CD4-positive, alpha-beta T cell (primary cell): ENCODE data around the gene INSRR. TPM values are rescaled to one million over a fixed set of nuclear protein-coding genes. Genes with fewer than 3 reads are reported as not detected.
A peak's percentile ranks its signal among the peaks of the same experiment; 100 is the strongest.

Source experiments
- ATAC-seq: fragments of 200-7000 bp; cut with Tn5 transposase; one replicate; pipeline ENCODE4 v1.10.0; 2022; ENCODE audit warnings: mild to moderate bottlenecking; ENCODE audit not compliant: poor library complexity
- CTCF ChIA-PET: fragments of 350-600 bp; sonication (Branson Sonifier 250); formaldehyde crosslinking; loops from one replicate; lab custom pipeline; 2021; ENCODE audit warnings: antibody characterized with exemption, inconsistent platforms; lab: Charles Lee
- POLR2A ChIA-PET: fragments of 350-600 bp; sonication (Branson Sonifier 250); formaldehyde crosslinking; loops from one replicate; lab custom pipeline; 2021; ENCODE audit warnings: antibody characterized with exemption, inconsistent platforms; lab: Charles Lee
- DNase-seq, 14 experiments: peaks; one replicate each; pipeline ENCODE4 v3.0.0-alpha.2; 2013 to 2020; ENCODE audit warnings: mixed read lengths in 2 of 14
- H3K27ac ChIP-seq, 2 donors: one replicate each; pipeline versions ENCODE4 v1.5.1 to v1.7.0; 2013; ENCODE audit warnings: low read length in 2 of 2, low read depth in 1 of 2, mild to moderate bottlenecking in 1 of 2
- H3K27me3 ChIP-seq, 2 experiments: 1 replicate in 1 of 2; 2 replicates in 1 of 2; pipeline versions ENCODE4 v1.6.1 to v1.7.0; 2013; ENCODE audit warnings: low read length in 2 of 2, control low read depth in 1 of 2, mild to moderate bottlenecking in 1 of 2, moderate library complexity in 1 of 2; ENCODE audit not compliant: insufficient read depth in 2 of 2, control insufficient read depth in 1 of 2
- H3K36me3 ChIP-seq: one replicate; pipeline ENCODE4 v1.6.1; 2013; ENCODE audit warnings: low read length, control low read depth; ENCODE audit not compliant: insufficient read depth
- H3K4me1 ChIP-seq: one replicate; pipeline ENCODE4 v1.6.1; 2013; ENCODE audit warnings: low read length, control low read depth; ENCODE audit not compliant: insufficient read depth
- H3K4me3 ChIP-seq: one replicate; pipeline ENCODE4 v1.5.1; 2013; ENCODE audit warnings: mild to moderate bottlenecking, low read length, moderate library complexity
- H3K9me3 ChIP-seq, 2 experiments: 1 replicate in 1 of 2; 2 replicates in 1 of 2; pipeline versions ENCODE4 v1.6.1 to v1.7.0; 2013; ENCODE audit warnings: low read length in 2 of 2, mild to moderate bottlenecking in 2 of 2, control low read depth in 1 of 2, moderate library complexity in 1 of 2; ENCODE audit not compliant: control insufficient read depth in 1 of 2, insufficient read depth in 1 of 2
- H3K27ac Mint-ChIP-seq: one replicate; pipeline ENCODE4 v1.8.0; 2020; ENCODE audit warnings: mixed read lengths
- H3K27me3 Mint-ChIP-seq: one replicate; pipeline ENCODE4 v1.8.0; 2021; ENCODE audit warnings: mixed read lengths
- H3K36me3 Mint-ChIP-seq: one replicate; pipeline ENCODE4 v1.8.0; 2021; ENCODE audit warnings: low read depth, mixed read lengths
- H3K4me1 Mint-ChIP-seq: one replicate; pipeline ENCODE4 v1.8.0; 2021; ENCODE audit warnings: low read depth, mixed read lengths
- H3K4me3 Mint-ChIP-seq: one replicate; pipeline ENCODE4 v1.8.0; 2020; ENCODE audit warnings: mild to moderate bottlenecking, mixed read lengths
- H3K9me3 Mint-ChIP-seq: one replicate; pipeline ENCODE4 v1.8.0; 2020; ENCODE audit warnings: mixed read lengths
- CTCF ChIP-seq: fragments of 200-600 bp; IDR thresholded peaks from one replicate; pipeline ENCODE4 v1.8.0; 2022; ENCODE audit warnings: antibody characterized with exemption, mild to moderate bottlenecking
- intact Hi-C, 2 experiments: fragments of 100-400 bp; cut with DNase I in 1 of 2; cut with micrococcal nuclease in 1 of 2; formaldehyde crosslinking; loops; one replicate each; pipeline versions ENCODE4 v1.15.1 to v1.9.0; 2023 to 2025; cut with DNase I, micrococcal nuclease
- total RNA-seq, 174 experiments: library from RNA in 2 of 174; stranded (reverse) in 2 of 174; gene quantifications; one replicate each; pipeline ENCODE4 v1.2.3 and lab custom pipeline; 2021 to 2026

INSRR gene
- total RNA-seq, 2 experiments from 2014 or later: not detected

GRCh38 chr1:156844102-156844501, 14.8 kb downstream of the INSRR start:
- ATAC-seq: no peak
- CTCF ChIA-PET: interaction anchor here (1.2 kb wide), 1 partner anchor 16 kb away, joined by 7 read pairs; no protein-coding TSS in a partner anchor
- no peak for TF ChIP-seq CTCF
- intact Hi-C loops: no loop called here
- H3K36me3 ChIP-seq: no peaks in the 10 kb centered on the region
- H3K27ac ChIP-seq: no peak overlapping the region
- Mint-ChIP-seq H3K36me3 (no peaks in the 10 kb centered on the region), H3K9me3 (no peaks in the 10 kb centered on the region), H3K27me3 (peaks cover 82% of the 10 kb centered on the region), H3K4me1 (peaks cover 45% of the 10 kb centered on the region), H3K27ac (no peak overlapping the region), H3K4me3 (peak overlapping the region; percentile 67)
- peaks cover 0 to 18% of the 10 kb centered on the region in 2 experiments for H3K9me3 ChIP-seq
- peaks cover 39 to 49% of the 10 kb centered on the region in 2 experiments for H3K27me3 ChIP-seq
- H3K4me1 ChIP-seq: peaks cover 28% of the 10 kb centered on the region
- POLR2A ChIA-PET: no interaction called here
- no peak for DNase-seq
- no peak overlapping the region for H3K4me3 ChIP-seq

- TF ChIP-seq CTCF: no peak
- H3K27me3 Mint-ChIP-seq: peaks cover 82% of the 10 kb centered on the region
- POLR2A ChIA-PET: no interaction called here
Observed at GRCh38 chr1:156842618-156843300, 16.2 kb downstream of the INSRR start.

GRCh38 chr1:156841295-156841855, 17.5 kb downstream of the INSRR start:
- H3K9me3 ChIP-seq: peaks cover 0 to 18% of the 10 kb centered on the region in 2 experiments
- peaks cover 74% of the 10 kb centered on the region for H3K27me3 Mint-ChIP-seq
- no peaks in the 10 kb centered on the region for H3K36me3 ChIP-seq
- TF ChIP-seq CTCF: no peak
- no peak overlapping the region for H3K27ac ChIP-seq
- CTCF ChIA-PET: no interaction called here
- H3K36me3 Mint-ChIP-seq: no peaks in the 10 kb centered on the region
- H3K4me1 Mint-ChIP-seq: peaks cover 23% of the 10 kb centered on the region
- H3K9me3 Mint-ChIP-seq: no peaks in the 10 kb centered on the region
- no peak overlapping the region for H3K27ac Mint-ChIP-seq
- H3K4me3 ChIP-seq: no peak overlapping the region
- POLR2A ChIA-PET: no interaction called here
- no peak overlapping the region for H3K4me3 Mint-ChIP-seq
- intact Hi-C loops: no loop called here
- ATAC-seq (no peak), DNase-seq (no peak)
- peaks cover 31% of the 10 kb centered on the region for H3K4me1 ChIP-seq
- peaks cover 39 to 49% of the 10 kb centered on the region in 2 experiments for H3K27me3 ChIP-seq

More at GRCh38 chr1:156842618-156843300, 16.2 kb downstream of the INSRR start:
- no peaks in the 10 kb centered on the region for H3K36me3 Mint-ChIP-seq
- H3K4me1 Mint-ChIP-seq: peaks cover 31% of the 10 kb centered on the region
- CTCF ChIA-PET: interaction anchor here (1.2 kb wide), 1 partner anchor 17 kb away, joined by 7 read pairs; no protein-coding TSS in a partner anchor
- peaks cover 22% of the 10 kb centered on the region for H3K4me1 ChIP-seq
- intact Hi-C loops: no loop called here
- no peaks in the 10 kb centered on the region for H3K36me3 ChIP-seq
- ATAC-seq: no peak
- no peak overlapping the region for H3K4me3 Mint-ChIP-seq
- H3K27ac ChIP-seq: no peak overlapping the region
- H3K9me3 ChIP-seq: peaks cover 0 to 18% of the 10 kb centered on the region in 2 experiments
- H3K9me3 Mint-ChIP-seq: no peaks in the 10 kb centered on the region
- DNase-seq: no peak
- H3K27ac Mint-ChIP-seq: no peak overlapping the region
- H3K27me3 ChIP-seq: peaks cover 39 to 49% of the 10 kb centered on the region in 2 experiments
- no peak overlapping the region for H3K4me3 ChIP-seq
